Measurements from ENCODE around the gene UBASH3A. TPM values are rescaled to one million over a fixed set of nuclear protein-coding genes. Genes with fewer than 3 reads are reported as not detected.

Gene UBASH3A
- total and polyA plus RNA-seq, 8 donors, result 0.18 to 4.6 (median 0.31) TPM; not detected in 1

GRCh38 chr21:42453986-42454570 lies 50.4 kb downstream of the UBASH3A start:
- H3K4me1 ChIP-seq, result peaks cover 0 to 7% (median 3%) of the 10 kb centered on the region in 4 donors
- H3K27ac ChIP-seq, result no peak overlapping the region
- intact Hi-C loops (cut with DNase I; ENCODE audit: low total_unique reads), result no loop called here
- no peak for TF ChIP-seq EP300 (IDR thresholded peaks at IDR 0.05)
- TF ChIP-seq CTCF (IDR thresholded peaks at IDR 0.05), result no peak
- no peak for TF ChIP-seq POLR2AphosphoS5 (IDR thresholded peaks at IDR 0.05)
- no peak for TF ChIP-seq POLR2A (IDR thresholded peaks at IDR 0.05)
- no peak for DNase-seq
- no peak overlapping the region for H3K4me3 ChIP-seq
- H3K36me3 ChIP-seq, result no peaks in the 10 kb centered on the region
- H3K9me3 ChIP-seq, result no peaks in the 10 kb centered on the region
- WGBS, 5 donors, result 71 to 88% (median 82%) methylated on average over 18 to 19 of the region's 19 CpGs
- peaks cover 0 to 8% (median 0%) of the 10 kb centered on the region in 3 donors for H3K27me3 ChIP-seq

GRCh38 chr21:42454786-42455185 lies 51.1 kb downstream of the UBASH3A start:
- intact Hi-C loops (cut with DNase I; ENCODE audit: low total_unique reads), result no loop called here
- no peak for DNase-seq
- no peak overlapping the region for H3K4me3 ChIP-seq
- H3K27ac ChIP-seq, result no peak overlapping the region
- TF ChIP-seq CTCF (IDR thresholded peaks at IDR 0.05), result no peak
- TF ChIP-seq EP300 (IDR thresholded peaks at IDR 0.05), result no peak
- TF ChIP-seq POLR2AphosphoS5 (IDR thresholded peaks at IDR 0.05), result no peak
- H3K9me3 ChIP-seq, result no peaks in the 10 kb centered on the region
- peaks cover 0 to 8% (median 0%) of the 10 kb centered on the region in 3 donors for H3K27me3 ChIP-seq
- H3K4me1 ChIP-seq, result peaks cover 0 to 14% (median 6%) of the 10 kb centered on the region in 4 donors
- H3K36me3 ChIP-seq, result no peaks in the 10 kb centered on the region
- 71 to 81% (median 79%) methylated on average over 9 of the region's 9 CpGs for WGBS, 5 donors

- H3K4me1 ChIP-seq, result peaks cover 0 to 14% (median 7%) of the 10 kb centered on the region in 4 donors
- H3K27me3 ChIP-seq, result peaks cover 0 to 8% (median 0%) of the 10 kb centered on the region in 3 donors
- WGBS, 5 donors, result 51 to 89% (median 77%) methylated on average over 9 of the region's 9 CpGs
- no peak overlapping the region for H3K4me3 ChIP-seq
- TF ChIP-seq POLR2A (IDR thresholded peaks at IDR 0.05) (no peak), CTCF (IDR thresholded peaks at IDR 0.05) (no peak), EP300 (IDR thresholded peaks at IDR 0.05) (no peak)
- no peaks in the 10 kb centered on the region for H3K9me3 ChIP-seq
- no peaks in the 10 kb centered on the region for H3K36me3 ChIP-seq
- intact Hi-C loops (cut with DNase I; ENCODE audit: low total_unique reads), result no loop called here
- H3K27ac ChIP-seq, result no peak overlapping the region
- peak in 1 of 2 donors; percentile 44 for DNase-seq
These were observed 51.5 kb downstream of the UBASH3A start for GRCh38 chr21:42455196-42455595.

DNA sequence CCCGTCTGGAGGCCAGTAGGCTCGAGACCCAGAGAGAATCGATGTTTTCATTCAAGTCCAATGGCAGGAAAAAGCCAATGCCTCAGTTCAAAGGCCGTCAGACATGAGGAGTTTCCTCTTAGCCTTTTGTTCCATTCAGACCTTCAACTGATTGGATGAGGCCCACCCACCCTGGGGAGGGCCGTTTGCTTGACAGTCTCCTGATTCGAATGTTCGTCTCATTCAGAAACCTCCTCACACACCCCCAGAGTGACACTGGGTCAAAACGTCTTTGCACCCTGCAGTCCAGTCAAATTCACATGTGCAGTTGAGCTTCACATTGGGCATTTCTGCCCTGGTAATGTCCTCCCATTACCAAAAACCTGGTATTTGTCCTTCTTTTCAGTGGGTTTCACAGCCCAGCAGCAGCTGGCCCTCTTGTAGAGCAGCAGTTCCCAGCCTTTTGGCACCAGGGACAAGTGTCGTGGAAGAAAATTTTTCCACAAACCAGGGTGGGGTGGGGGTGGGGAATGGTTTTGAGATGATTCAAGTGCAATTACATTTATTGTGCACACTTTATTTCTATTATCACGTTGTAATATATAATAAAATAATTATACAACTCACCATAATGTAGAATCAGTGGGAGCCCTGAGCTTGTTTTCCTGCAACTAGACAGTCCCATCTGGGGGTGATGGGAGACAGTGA lies 52.2 kb downstream of the UBASH3A start:
- H3K36me3 ChIP-seq, result no peaks in the 10 kb centered on the region
- no peak overlapping the region for H3K4me3 ChIP-seq
- no peak overlapping the region for H3K27ac ChIP-seq
- intact Hi-C loops (cut with DNase I; ENCODE audit: low total_unique reads), result no loop called here
- WGBS, 5 donors, result 83 to 90% (median 85%) methylated on average over 10 of the region's 10 CpGs
- no peak for DNase-seq
- H3K4me1 ChIP-seq, result peaks cover 4 to 21% (median 11%) of the 10 kb centered on the region in 4 donors
- H3K9me3 ChIP-seq, result no peaks in the 10 kb centered on the region
- peaks cover 0 to 8% (median 0%) of the 10 kb centered on the region in 3 donors for H3K27me3 ChIP-seq
- TF ChIP-seq POLR2A (IDR thresholded peaks at IDR 0.05), result no peak
- no peak for TF ChIP-seq CTCF (IDR thresholded peaks at IDR 0.05)
- TF ChIP-seq EP300 (IDR thresholded peaks at IDR 0.05), result no peak
- TF ChIP-seq POLR2AphosphoS5 (IDR thresholded peaks at IDR 0.05), result no peak
